ENCODE measurements around the gene HES3. TPM values are rescaled to one million over a fixed set of nuclear protein-coding genes. Genes with fewer than 3 reads are reported as not detected.

HES3 gene
- total RNA-seq, 1 donor from 2014 or later, result not detected

- DNase-seq (ENCODE audit: low read depth), result peak; percentile 80
Observed at GRCh38 chr1:6260961-6261614, 17.1 kb downstream of the HES3 start, which contains the start of gene GPR153. GPR153 (minus strand) TSS chr1:6261098; CDS start chr1:6254905, 6,193 bp downstream.

- peak; percentile 97 for DNase-seq (ENCODE audit: low read depth)
Observed at GRCh38 chr1:6261615-6261995, 17.6 kb downstream of the HES3 start.

GRCh38 chr1:6262555-6263420, 18.8 kb downstream of the HES3 start:
- no peak for DNase-seq (ENCODE audit: low read depth)

DNA sequence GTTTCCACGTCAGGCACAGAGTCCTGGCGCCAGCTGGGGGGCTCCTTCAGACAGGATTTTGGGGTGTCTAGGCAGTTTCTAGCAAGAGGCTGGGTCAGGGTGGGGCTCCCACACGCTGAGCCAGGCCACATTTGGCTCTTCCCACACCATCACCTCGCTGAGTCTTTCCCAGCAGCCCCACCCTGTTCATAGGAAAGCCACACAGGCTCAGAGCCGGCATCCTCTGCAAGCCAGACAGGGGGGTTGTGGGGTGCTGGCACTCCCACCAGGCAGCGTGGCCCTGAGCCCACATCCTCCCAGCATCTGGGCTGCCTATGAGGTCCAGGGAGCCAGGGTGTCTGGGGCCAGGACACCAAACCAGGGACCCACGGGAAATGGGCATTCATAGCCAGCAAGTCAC, 19.7 kb downstream of the HES3 start:
- DNase-seq (ENCODE audit: low read depth), result no peak

DNA sequence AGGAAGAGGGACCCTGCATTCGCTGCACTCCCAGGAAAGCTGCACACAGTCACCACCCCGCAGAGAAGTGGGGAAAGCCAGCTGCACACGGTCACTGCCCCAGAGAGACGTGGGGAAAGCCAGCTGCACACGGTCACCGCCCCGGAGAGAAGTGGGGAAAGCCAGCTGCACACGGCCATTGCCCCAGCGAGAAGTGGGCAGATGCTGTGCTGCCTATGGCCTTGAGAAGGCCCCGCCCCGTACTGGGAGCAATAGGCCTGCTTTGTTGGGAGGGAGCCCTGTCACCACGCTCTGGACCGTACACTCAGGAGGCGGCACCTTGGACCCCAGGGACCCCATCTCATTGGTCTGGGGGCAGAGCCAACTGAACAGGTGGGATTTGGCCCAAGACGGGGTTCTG, 21.2 kb downstream of the HES3 start:
- no peak for DNase-seq (ENCODE audit: low read depth)

GRCh38 chr1:6266641-6267040, 22.7 kb downstream of the HES3 start:
- DNase-seq (ENCODE audit: low read depth), result no peak

DNA sequence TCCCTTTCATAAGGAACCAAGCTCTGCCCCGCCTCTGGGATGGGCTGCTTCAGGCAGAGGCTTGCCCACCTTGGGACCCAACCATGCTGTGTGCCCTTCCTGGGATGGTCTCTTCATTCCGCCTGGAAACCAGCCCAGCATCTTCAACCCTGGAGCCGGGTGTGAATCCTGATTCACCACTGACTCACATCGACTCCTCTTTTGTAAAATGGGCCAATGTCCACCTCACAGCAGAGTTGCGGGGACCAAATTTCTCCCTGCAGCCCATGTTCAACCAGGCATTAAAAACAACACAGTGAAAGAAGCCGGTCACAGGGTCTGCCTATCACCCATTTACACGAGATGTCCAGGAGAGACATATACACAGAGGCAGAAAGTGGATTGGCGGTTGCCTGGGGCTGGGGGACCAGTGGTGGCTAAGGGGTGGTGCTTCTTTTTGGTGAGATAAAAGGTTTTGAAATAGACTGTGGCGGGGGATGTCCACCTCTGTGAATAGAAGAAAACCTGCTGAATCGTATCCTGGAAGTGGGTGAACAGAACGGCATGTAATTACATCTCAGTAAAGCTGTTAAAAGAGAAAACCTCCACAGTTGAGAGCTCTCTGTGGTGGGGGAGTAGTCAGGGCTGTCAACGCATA, 23.8 kb downstream of the HES3 start:
- DNase-seq (ENCODE audit: low read depth), result no peak

DNA sequence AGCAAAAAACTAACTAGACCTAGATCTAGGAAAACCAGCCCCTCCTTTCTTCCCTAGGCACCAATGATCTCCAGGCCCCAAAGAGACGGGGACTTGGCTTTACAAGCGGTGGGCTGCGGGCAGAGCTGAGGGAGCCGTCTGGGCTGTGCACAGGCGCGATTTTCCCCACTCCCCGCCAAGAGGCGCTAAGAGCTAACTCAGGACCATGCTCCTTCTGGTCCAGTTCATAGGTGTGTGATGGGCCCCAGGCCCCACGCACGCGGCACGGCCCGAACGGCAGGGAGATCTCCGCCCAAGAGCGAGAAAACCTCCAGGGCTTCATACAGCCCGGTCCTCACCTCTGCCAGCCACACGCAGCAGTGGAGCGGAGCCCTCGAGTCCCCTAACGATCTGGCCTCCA, 24.4 kb downstream of the HES3 start:
- DNase-seq (ENCODE audit: low read depth), result no peak

GRCh38 chr1:6269296-6269695, 25.3 kb downstream of the HES3 start:
- peak; percentile 62 for DNase-seq (ENCODE audit: low read depth)

- no peak for DNase-seq (ENCODE audit: low read depth)
Observed at GRCh38 chr1:6269720-6270400, 25.9 kb downstream of the HES3 start.

DNA sequence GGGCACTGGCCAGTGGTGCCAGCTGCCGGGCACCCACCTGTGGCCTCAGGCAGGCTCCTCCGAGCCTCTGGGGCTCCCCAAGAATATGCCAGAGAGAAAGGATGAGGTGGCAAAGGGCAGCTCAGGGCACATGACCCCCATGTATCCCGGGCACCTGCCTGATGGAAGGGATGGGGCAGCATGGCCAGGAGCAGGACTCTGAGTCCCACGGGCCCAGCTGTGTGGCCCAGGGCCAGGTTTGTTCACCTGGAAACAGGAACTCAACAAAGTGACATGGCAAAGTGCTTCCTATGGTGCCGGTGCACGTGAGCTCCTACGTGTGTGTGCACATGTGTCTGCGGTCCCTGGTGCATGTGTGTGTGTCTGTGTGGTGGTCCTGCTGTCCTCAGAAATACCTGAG, 26.4 kb downstream of the HES3 start:
- no peak for DNase-seq (ENCODE audit: low read depth)

DNA sequence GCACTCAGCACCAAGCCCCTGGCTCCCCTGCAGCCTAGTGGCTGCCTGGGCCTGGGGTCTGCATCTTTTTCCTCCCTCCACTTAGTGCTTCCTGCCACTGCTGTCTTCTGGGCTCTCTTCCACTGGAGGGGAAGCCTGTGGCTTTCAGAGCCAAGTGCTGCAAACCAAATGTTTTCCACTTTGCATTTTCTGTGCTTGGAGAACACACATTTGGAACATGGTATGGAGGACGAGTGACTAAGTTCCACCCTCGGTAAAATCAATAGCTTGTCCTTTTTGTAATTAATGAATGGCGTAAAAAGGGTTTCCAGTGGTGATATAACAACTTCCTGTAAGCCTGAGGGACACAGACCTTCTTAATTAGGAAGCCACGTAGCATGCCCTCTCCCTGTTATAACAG, 27.0 kb downstream of the HES3 start:
- DNase-seq (ENCODE audit: low read depth), result no peak

GRCh38 chr1:6271554-6271953, 27.6 kb downstream of the HES3 start:
- DNase-seq (ENCODE audit: low read depth), result no peak

DNA sequence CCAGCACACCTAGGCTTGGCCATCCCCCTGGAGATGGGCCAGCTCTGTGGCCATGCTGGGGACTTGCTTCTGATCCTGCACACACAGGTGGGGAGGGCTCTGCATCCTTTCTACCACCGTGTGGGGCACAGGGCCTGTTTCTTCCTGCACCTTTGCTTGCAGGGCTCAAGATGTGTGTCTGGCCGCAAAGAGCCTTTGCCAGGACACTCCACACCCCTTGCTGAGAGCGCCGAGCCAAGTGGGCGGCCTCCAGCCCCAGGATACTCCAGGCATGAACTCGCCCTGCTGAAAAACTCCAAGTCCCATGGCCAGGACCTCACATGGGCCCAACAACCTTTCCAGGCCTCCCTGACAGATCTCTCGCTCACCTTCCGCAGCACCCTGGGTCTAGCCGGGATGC, 28.5 kb downstream of the HES3 start:
- DNase-seq (ENCODE audit: low read depth), result no peak

GRCh38 chr1:6272868-6273267, 28.9 kb downstream of the HES3 start:
- no peak for DNase-seq (ENCODE audit: low read depth)

GRCh38 chr1:6273380-6273891, 29.5 kb downstream of the HES3 start:
- peak; percentile 77 for DNase-seq (ENCODE audit: low read depth)

GRCh38 chr1:6274102-6274501, 30.1 kb downstream of the HES3 start:
- DNase-seq (ENCODE audit: low read depth), result no peak

DNA sequence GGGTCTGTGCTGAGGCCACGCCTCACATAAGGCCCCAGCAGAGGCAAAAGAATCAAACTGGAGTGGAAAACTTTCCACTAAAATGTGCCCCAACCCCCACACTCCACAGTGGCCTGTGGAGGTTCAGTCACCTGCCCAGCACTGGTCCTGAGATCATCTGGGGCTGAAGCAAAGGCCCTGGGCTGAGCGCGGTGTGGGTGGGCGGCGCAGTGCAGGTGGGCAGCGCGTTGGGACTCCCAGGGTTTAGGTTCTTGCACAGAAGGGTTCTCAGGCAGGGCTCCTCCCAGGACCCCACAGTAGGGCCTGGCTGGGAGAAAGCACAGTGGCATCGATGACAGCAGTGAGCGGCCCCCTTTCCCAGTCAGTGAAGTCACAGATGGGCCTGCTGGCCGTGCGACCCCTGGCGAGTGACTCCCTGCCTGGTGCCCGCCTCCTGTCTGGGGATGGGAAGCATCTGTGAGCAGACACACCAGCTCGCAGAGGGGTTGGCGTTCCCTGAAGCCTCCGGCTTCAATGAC, 30.7 kb downstream of the HES3 start:
- DNase-seq (ENCODE audit: low read depth), result no peak

GRCh38 chr1:6275826-6276782, 32.1 kb downstream of the HES3 start:
- peak; percentile 95 for DNase-seq (ENCODE audit: low read depth)

All from myocyte (in vitro differentiated cells).